ENCODE results near the gene MLN. TPM values are rescaled to one million over a fixed set of nuclear protein-coding genes. Genes with fewer than 3 reads are reported as not detected.

Gene MLN
- total RNA-seq, 1 donor from 2014 or later = not detected

DNA sequence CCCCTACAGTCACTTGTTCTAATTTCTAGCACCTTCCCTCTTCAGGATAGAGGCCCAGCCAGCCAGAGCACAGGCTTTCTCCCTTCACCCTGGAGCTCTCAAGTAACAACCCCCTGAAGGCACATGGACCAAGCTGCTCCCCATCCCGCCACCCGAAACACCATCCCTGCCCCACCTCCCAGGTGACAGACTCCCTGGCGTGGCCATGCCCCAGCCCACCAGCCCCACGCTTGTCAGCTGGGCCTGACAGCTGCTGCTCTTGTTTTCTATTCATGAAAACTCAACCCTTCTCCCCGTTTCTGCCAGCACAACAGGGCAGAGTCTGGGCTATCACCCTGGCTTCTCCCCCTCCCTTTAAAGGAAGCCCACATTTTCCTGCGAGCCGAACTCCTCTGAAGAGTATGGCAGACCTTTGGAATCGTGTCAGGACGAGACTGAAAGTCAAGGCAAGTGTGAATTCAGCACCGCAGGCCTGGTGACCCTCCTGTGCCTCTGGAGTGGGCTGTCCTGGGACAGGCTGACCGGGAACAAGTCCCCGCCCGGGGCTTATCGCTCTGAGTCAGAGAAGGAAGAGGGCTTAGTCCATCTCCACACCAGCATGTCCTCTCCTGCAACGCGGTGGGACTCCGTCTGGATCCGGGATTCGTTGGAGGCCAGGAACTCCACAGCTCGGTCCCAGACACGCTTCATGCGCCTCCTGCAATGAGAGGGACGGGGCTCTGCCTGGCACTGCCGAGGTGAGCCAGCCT is 31.5 kb downstream of the MLN start:
- peak in 1 of 2 donors; percentile 61 for DNase-seq (ENCODE audit: low read depth in 2 of 2)

DNA sequence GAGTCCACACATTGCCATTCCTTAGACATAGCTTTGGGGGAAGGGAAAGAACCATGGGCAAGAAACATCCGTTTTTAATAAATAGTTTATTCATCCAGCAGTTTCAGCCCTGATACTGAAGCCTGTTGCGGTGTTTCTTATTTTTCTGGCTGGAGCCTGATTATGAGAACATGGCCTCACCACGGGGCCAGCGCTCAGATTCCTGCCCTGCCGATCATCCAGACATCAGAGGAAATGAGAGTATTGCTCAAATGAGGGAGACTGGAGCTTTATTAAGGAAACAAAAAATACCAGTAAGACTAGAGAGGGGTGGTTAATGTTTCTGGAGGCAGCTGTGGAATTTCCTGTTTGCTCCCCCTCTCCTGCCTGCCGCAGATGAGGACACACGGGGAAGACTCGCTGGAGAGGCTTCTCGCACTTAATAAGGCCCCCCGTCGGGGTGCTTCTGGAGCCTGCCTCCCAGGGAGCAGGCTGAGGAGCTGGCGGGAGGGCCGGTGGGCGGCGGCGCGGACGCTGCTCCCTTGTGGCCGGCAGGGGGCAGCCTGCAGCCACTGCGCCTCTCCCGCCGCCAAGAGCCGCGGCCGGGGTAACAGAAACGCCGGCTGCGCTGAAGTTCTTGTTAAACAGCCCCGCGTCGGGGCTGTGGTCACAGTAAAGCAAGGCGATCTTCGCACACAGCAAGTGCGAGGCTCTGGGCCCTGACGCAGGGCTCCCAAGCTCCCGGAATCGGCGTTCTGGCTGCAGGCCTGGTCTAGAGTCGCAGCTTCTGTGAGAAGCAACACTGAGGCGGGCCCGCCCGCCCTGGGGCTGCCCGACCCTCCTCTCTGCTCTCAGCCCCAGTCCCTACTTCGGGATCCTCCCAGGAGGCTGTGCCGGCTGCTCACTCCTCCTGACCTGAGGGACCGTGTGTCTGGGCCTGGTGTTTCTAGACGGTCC is 32.4 kb downstream of the MLN start:
- peak in 1 of 2 donors; percentile 88 for DNase-seq (ENCODE audit: low read depth in 2 of 2)

DNA sequence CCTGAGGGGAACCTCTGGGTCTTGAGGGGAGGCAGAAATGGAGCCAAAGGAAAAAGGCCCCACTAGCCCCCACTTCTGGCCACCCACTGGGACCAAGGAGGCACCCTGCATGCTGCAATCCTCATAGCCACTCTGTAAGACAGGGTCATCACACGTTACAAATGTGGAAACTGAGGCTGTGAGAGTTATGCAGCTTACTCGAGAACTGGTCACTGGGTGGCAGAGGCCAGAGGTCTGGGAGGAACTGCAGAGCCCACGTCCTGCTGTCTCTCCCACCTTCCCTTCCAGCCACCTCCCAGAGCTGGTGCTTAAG is 33.0 kb downstream of the MLN start:
- no peak for DNase-seq (ENCODE audit: low read depth in 2 of 2)

DNA sequence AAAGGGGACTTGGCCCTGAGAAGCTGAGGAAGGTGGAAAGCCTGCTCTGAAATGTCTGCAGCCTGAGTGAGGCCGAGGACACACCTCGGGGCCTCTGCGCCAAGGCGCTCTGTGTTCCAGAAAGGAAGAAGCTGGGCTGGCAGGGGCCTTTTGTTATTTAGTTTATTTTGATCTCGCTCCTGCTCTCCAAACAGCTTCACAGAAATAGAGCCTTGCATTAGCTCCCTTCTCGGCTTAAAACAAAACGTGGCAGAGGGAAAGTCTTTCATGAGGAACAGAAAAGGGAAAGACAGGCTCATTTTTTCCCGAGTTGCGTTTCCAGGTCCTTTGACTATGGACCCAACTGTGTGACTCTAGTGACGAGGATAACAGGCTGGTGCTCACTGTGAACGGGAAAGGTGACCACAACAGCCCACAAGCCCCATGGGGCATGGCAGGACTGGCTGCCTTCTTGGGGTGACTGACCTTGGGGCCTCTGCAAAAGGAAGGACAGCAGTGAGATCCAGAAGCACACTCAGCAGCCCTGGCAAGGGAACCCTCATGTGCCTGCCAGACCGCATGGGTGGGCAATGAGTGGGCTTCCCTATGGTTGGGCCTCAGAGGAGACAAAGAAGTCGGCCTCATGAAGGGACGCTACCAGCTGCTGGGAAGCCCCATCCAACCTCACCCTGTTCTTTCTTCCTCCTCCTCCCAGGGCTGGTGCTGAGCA is 33.5 kb downstream of the MLN start:
- DNase-seq (ENCODE audit: low read depth in 2 of 2) = no peak

DNA sequence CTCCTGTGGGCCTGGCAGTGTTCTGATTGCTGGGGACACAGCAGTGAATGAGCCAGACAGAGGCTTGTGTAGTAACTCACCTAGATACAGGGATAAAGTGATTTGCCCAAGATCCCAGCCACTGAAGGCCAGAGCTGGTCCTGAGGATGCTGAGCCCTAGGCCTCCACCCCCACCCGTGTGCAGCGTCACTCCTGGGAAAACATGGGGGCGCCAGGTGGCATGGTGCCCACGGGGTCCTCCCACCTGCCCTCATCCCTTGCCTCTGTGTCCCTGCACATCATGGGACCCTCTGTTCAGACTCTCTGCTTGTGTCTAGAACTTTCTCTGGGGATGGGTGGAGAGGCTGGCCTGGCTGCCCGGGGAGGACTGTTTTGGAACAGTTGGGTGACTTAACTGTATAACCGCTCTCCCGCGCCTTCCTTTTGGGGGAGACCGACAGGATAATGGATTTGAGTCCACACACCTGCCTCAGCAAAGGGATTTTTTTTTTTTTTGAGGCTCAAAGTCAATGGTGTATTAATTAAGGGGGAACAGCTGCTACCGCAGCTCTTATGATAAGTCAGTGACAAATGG is 34.5 kb downstream of the MLN start:
- DNase-seq (ENCODE audit: low read depth in 2 of 2) = no peak

DNA sequence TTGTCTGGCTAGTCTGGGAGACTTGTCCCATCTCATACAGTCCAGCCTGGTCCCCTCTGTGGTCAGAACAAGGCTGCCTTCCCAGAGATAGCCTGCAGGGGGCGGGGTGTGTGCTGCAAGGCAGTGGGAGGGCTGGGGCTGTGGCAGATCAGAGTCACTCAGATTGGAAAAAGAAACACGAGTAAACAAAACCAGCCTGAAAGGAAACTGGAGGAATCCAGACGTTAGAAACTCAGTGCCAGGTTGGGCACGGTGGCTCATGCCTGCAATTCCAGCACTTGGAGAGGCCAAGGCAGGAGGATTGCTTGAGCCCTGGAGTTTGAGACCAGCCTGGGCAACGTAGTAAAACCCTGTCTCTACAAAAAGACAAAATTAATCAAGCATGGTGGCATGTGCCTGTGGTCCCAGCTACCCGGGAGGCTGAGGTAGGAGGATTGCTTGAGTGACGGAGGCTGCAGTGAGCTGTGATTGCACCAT is 35.1 kb downstream of the MLN start:
- DNase-seq (ENCODE audit: low read depth in 2 of 2) = peak; percentile 52 to 81

DNA sequence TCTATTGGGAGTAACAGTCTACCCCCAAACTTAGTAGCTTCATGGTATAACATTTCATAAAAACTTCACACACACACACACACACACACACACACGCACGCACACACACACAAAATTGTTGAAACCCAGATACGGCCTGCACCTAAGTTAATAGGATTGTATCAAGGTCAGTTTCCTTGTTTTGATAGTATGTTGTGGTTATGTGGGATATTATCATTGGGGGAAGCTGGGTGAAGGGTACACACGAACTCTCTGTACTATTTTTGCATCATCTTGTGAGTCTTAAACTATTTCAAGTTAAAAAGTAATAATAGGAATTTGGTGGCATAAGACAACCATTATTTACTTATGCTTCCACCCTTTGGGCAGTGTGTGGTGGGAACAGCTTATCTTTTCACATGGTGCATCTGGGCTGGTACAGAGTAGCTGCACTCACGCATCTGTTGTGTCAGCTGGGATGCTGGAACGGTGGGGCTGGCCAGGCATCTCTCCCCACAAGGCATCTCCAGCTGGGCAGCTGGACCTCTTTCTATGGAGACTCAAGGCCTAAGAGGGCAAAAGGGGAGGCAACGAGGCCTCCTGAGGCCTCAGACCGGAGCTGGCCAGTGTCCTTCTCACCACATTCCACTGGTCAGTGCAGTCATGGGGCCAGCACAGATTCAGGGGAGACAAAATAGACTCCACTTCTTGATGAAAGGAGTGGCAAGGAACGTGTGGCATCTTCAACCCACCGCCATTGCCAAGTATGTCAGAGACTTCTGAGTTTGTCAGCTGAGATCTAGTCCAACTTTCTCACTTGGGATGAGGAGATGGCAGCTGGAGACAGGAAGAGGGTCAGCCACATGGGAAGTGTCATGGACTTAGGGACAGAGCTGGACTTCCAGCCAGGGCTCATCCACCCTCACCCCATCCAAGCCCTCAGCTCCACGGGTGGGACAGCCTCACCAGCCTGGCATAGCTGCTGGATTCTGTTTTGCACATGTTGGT is 36.6 kb downstream of the MLN start:
- no peak for DNase-seq (ENCODE audit: low read depth in 2 of 2)

DNA sequence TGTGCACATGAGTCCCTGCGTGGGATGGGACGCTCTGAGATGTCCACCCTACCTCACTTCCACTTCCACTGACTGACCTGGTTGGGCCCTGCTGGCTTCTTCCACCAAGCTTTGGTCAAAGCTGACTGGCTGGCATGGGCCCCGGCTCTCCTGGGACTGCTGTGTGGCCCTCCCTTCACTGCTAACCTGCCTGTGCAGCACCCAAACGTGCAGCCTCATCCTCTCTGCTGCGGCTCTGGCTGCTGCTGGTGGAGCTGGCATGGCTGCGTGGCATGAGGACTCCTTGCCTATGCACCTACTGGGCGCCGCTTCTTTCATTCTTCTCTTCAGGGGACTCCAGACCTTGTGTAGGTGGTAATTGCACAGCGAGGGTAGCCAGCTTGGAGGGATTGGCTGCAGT is 38.4 kb downstream of the MLN start:
- DNase-seq (ENCODE audit: low read depth in 2 of 2) = no peak

DNA sequence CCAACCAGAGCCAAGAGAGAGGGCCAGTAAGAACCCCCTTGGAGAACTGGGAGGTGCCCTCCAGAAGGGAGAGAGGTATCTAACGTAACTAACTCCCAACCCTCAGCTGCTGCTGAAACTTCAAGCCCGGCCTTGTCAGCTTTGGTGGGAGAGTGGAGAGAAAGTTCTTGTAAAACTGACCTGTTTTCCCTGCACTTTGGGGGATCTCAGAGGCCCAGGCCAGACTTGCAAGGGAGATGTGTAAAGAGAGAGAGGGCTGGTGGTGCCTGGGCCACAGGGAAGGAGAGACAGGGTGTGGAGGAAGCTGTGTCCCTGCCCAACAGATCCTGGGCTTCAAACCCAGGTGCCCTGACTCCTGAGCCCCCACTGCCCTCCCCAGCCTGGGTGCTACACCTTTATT is 39.8 kb downstream of the MLN start:
- DNase-seq (ENCODE audit: low read depth in 2 of 2) = no peak

DNA sequence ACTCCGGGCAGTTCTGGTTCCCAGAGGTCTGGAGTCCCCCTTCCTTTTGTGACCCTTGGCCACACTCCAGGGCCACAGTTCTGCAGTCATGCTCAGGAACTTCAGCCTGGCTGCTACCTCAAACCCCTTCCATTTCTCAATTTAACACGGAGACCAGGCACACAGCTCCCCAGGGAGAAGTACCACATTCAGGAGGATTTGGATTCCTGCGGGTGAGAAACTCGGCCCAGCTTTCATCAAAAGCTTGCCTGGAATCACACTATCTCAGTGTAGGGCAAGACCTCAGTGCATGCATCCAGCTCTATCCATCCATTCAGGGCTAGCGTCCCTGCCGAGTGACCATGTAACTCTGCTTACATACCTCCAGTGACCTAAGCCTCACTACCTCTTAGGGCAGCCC is 40.3 kb downstream of the MLN start:
- no peak for DNase-seq (ENCODE audit: low read depth in 2 of 2)

DNA sequence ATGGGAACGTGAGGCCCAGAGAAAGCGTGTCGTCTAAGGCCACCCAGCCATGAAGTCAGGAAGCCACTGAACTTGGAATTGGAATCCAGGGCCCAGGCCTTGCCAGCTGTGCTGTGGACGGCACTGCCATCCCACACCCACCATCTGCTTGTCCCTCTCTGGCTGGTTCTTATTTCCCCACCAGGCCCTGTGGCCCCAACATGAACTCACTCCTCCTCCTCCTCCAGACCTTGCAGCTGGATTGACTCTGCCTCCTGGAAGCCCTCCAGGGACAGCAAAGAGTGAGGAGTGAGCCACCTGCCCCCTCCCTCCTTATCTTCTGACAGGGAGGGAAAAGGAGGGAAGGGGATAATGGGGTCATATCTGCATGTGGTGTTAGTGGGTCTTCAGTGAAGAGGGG is 41.1 kb downstream of the MLN start:
- DNase-seq (ENCODE audit: low read depth in 2 of 2) = no peak

DNA sequence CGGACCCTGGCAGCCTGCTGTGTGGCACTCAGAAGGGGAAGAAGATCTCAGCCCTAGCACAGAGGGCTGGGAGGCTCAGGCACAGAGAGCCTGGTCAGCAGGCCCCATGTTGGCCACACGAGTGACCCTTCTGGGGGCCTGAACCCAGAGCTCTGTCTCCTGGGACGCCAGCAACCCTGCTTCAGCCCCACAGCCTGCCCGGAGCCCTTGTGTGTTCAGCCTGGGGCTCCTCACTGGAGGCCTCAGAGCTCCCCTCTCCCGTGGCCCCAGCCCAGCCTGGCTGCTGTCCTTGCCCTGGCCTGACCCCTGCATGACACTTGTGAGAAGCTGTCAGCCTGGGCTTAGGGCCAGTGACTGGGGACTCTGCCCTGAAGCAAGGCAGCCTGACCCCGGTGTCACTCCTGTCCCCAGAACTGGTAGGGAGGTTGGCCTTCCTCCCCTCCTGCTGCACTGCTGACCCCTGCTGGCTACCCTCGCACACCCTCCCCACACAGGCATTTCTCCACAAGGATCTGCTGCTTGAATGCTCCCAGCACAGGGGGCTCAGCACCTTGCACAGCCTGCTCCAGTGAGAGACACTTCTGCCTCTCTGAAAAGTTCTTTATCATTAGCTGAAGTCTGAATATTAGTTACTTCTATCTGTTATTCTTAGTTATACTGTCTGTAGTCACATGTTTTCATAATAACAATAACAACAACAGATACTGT is 41.7 kb downstream of the MLN start:
- DNase-seq (ENCODE audit: low read depth in 2 of 2) = peak in 1 of 2 donors; percentile 38

DNA sequence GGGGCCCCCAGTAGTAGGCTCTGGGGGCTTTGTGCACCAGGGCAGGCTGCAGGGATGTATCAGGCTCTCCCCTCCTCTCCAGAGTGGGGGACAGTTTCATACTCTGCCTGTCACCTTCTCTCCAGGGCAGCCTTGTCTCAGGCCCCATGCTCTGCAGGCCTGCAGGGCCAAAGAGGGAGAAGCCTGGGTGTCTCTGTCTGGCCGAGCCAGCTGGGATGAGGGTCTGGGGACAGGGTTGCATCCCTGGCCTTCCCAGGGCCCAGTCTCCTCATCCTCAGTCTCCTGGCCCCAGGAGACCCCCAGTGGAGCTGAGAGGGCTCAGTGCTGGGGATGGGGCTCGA is 42.3 kb downstream of the MLN start:
- DNase-seq (ENCODE audit: low read depth in 2 of 2) = no peak

DNA sequence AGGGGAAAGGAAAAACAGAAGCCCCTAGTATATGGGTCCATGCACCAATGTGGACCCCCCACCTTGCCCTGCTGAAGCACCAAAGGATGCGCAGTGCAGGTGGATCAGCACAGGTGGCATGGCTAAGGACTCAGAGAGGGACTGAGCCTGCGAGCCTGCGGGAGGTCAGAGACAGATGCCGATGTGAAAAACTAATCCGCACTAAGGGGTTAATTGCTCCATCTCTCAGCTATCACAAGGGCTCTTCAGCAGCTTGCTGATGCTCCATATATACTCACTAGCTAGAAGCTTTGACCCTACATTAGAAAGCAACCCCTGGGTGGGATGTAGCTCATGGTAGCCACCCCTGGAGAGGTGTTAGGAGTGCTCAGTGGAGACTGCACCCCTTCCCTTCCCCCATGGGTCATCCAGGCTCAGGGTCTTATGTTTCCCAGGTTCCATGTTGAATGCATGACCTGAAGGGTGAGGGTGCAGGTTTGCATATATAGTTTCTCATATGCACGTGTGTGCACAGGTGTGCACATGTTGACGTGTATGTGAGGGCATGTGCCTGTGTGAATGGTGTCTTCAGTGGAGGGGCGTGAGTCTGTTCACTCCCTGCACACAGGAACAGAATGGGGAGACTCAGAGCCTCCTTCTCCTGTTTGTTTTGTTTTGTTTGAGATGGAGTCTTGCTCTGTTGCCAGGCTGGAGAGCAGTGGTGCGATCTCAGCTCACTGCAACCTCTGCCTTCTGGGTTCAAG is 43.7 kb downstream of the MLN start:
- no peak for DNase-seq (ENCODE audit: low read depth in 2 of 2)

DNA sequence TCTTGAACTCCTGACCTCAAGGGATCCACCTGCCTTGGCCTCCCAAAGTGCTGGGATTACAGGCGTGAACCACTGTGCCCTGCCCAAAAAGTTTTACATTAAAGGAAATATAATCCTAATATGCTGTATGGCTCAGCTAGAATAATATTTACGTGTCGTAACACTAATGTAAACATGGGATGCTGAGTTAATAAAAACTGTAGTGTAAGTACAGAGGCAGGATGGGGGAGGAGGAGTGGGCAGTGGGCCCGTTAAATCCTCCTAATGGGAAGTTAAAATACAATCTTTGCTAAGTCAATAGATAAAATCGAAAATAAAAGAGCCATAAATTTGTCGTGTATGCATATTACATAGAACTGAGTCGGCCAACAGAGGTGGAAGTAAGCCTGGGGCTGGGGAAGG is 45.0 kb downstream of the MLN start:
- no peak for DNase-seq (ENCODE audit: low read depth in 2 of 2)

DNA sequence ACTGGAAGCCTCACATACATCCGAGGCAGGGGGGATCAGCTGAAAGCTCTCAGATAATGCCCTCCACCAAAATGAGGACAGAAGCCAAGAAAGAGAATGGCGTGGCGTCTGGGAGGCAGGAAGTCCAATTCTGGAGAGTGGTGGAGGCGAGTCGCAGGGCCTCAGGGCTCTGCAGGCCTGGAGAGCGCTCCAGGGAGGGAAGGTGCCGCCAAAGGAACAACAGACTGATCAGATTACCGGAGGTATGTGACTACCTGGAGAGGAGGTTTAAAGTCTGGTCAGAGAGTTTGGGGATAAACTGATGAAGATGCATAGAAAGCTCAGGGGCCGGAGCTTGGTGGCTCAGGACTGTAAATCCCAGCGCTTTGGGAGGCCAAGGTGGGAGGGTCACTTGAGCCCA is 45.9 kb downstream of the MLN start:
- no peak for DNase-seq (ENCODE audit: low read depth in 2 of 2)

DNA sequence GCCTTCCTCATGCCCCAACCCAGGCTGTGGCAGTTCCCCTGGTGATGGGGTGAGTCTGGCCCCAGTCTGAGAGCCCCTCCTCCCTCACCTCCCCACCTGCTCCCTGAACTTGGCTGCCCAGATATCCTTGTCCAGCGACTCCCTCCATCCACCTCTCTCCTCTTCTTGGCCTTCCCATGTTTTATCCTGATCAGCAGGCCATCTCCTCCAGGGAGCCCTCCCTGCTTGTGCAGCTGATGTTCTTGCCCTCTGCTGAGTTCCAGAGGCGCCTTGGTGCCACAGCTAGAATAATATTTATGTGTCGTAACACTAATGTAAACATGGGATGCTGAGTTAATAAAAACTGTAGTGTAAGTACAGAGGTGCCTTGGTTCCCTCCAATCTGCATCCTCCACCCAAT is 46.7 kb downstream of the MLN start:
- DNase-seq (ENCODE audit: low read depth in 2 of 2) = no peak

DNA sequence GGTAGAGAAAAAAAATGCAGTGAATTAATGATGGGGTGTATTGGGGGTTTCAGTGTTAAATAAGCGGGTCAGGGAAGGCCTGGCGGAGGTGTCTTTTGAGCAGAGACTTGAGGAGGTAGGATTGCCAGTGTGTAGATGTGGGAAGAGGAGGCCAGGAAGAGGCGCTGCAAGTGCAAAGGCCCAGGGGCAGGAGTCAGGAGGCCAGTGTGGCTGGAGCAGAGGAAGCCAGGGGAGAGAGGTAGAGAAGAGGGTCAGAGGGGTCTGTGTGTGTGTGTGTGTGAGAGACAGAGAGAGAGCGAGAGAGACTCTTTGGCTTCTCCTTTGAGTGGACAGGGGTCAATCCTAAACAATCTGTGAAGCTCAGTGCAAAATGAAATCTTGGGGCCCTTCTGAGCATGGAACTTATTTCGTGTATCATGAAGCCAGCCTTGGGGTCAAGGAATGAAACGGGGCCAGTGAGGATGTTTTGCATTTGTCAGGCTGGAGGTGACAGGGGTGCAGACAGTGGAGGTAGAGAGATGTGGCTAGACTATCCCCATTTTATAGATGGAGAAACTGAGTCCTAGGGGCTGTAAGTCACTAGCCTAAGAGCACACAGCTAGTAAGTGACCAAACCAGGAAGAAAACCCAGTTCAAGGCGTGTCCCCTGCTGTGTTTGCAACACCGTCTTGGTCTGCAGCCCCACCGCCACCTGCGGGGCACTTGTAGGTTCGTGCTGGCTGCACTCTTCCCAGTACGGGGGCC is 47.4 kb downstream of the MLN start:
- DNase-seq (ENCODE audit: low read depth in 2 of 2) = no peak

Measured in dermis microvascular lymphatic vessel endothelial cell (primary cell).